Peyer's patch (tissue), 4 donors: ENCODE results near the gene UBE3B. TPM values are rescaled to one million over a fixed set of nuclear protein-coding genes. Genes with fewer than 3 reads are reported as not detected.

ENCODE experiments used
- DNase-seq, 3 donors: peaks; one replicate each; pipeline ENCODE4 v3.0.0-alpha.2; 2017 to 2019
- H3K27ac ChIP-seq, 4 donors: fragments of 200-600 bp; sonication (generic); one replicate each; pipeline ENCODE4 v1.5.1; 2016 to 2019
- H3K27me3 ChIP-seq, 2 donors: fragments of 200-600 bp; sonication (generic); one replicate each; pipeline ENCODE4 v1.5.1; 2019
- H3K36me3 ChIP-seq, 3 donors: fragments of 200-600 bp; sonication (generic); one replicate each; pipeline ENCODE4 v1.5.1; 2016 to 2019
- H3K4me1 ChIP-seq, 4 donors: fragments of 200-600 bp; sonication (generic); one replicate each; pipeline ENCODE4 v1.5.1; 2016 to 2019
- H3K4me3 ChIP-seq, 4 donors: fragments of 200-600 bp; sonication (generic); 1 replicate in 3 of 4; 2 replicates in 1 of 4; pipeline ENCODE4 v1.5.1; 2016 to 2019; ENCODE audit warnings: mild to moderate bottlenecking in 1 of 4
- H3K9me3 ChIP-seq, 4 donors: fragments of 200-600 bp; sonication (generic); one replicate each; pipeline ENCODE4 v1.5.1; 2016 to 2019; ENCODE audit warnings: mild to moderate bottlenecking in 1 of 4
- CTCF ChIP-seq, 6 experiments: fragments of 450-650 bp in 4 of 6; fragments of 200-600 bp in 2 of 6; sonication (generic) in 1 of 6; IDR thresholded peaks; one replicate each; pipeline ENCODE4 v1.5.1; 2017 to 2019; ENCODE audit warnings: antibody characterized with exemption in 6 of 6, mild to moderate bottlenecking in 3 of 6, moderate library complexity in 1 of 6
- POLR2A ChIP-seq, 2 donors: fragments of 450-650 bp; IDR thresholded peaks; one replicate each; pipeline ENCODE4 v1.5.1; 2017; ENCODE audit warnings: antibody characterized with exemption in 2 of 2, mild to moderate bottlenecking in 2 of 2, moderate library complexity in 2 of 2
- total RNA-seq, 4 donors: library from RNA; depleted of rRNA; stranded (reverse); fragments of >200 nt; gene quantifications; one replicate each; pipeline ENCODE4 v1.1.0, GENCODE V29; 2016

The UBE3B gene
- total RNA-seq, 4 donors from 2014 or later = 43.8 to 77.0 (median 57.3) TPM

- Histone ChIP-seq H3K4me1 (no peaks in the 10 kb centered on the region), H3K27me3 (no peaks in the 10 kb centered on the region), H3K27ac (no peak overlapping the region), H3K4me3 (no peak overlapping the region), H3K36me3 (peaks cover 0 to 95% (median 0%) of the 10 kb centered on the region in 3 donors), H3K9me3 (no peaks in the 10 kb centered on the region)
- TF ChIP-seq CTCF (IDR thresholded peaks at IDR 0.05) (no peak), POLR2A (IDR thresholded peaks at IDR 0.05) (no peak)
- DNase-seq = no peak
These were observed 35.6 kb downstream of the UBE3B start for GRCh38 chr12:109513051-109513450.

- TF ChIP-seq POLR2A (IDR thresholded peaks at IDR 0.05) (no peak), CTCF (IDR thresholded peaks at IDR 0.05) (no peak)
- H3K36me3 ChIP-seq = peaks cover 0 to 92% (median 0%) of the 10 kb centered on the region in 3 donors
These were observed 36.5 kb downstream of the UBE3B start for GRCh38 chr12:109513977-109514376.

GRCh38 chr12:109517619-109518018, 40.2 kb downstream of the UBE3B start:
- TF ChIP-seq CTCF (IDR thresholded peaks at IDR 0.05) (no peak), POLR2A (IDR thresholded peaks at IDR 0.05) (no peak)
- Histone ChIP-seq H3K4me3 (no peak overlapping the region), H3K4me1 (no peaks in the 10 kb centered on the region), H3K27ac (no peak overlapping the region), H3K36me3 (peaks cover 0 to 83% (median 0%) of the 10 kb centered on the region in 3 donors), H3K27me3 (no peaks in the 10 kb centered on the region), H3K9me3 (no peaks in the 10 kb centered on the region)
- DNase-seq = no peak

More at GRCh38 chr12:109513977-109514376, 36.5 kb downstream of the UBE3B start:
- H3K9me3 ChIP-seq = no peaks in the 10 kb centered on the region
- H3K27me3 ChIP-seq = no peaks in the 10 kb centered on the region
- no peak for DNase-seq
- no peak overlapping the region for H3K27ac ChIP-seq
- no peaks in the 10 kb centered on the region for H3K4me1 ChIP-seq
- no peak overlapping the region for H3K4me3 ChIP-seq

- H3K9me3 ChIP-seq = no peaks in the 10 kb centered on the region
- peak; percentile 39 to 80 (median 59) for DNase-seq
- H3K27ac ChIP-seq = peak overlapping the region in 2 of 4 donors; percentile 36 to 40
- H3K4me3 ChIP-seq = no peak overlapping the region
- TF ChIP-seq POLR2A (IDR thresholded peaks at IDR 0.05) (no peak), CTCF (IDR thresholded peaks at IDR 0.05) (peak; percentile 33 to 85 (median 84))
- peaks cover 0 to 83% (median 0%) of the 10 kb centered on the region in 3 donors for H3K36me3 ChIP-seq
- H3K27me3 ChIP-seq = no peaks in the 10 kb centered on the region
- H3K4me1 ChIP-seq = no peaks in the 10 kb centered on the region
These were observed 41.6 kb downstream of the UBE3B start for GRCh38 chr12:109518820-109519665.

GRCh38 chr12:109519787-109520186, 42.4 kb downstream of the UBE3B start:
- no peak for DNase-seq
- TF ChIP-seq CTCF (IDR thresholded peaks at IDR 0.05) (no peak), POLR2A (IDR thresholded peaks at IDR 0.05) (no peak)
- H3K27ac ChIP-seq = peak overlapping the region in 2 of 4 donors; percentile 36 to 40

More at GRCh38 chr12:109519787-109520186, 42.4 kb downstream of the UBE3B start:
- Histone ChIP-seq H3K4me3 (no peak overlapping the region), H3K36me3 (peaks cover 0 to 83% (median 0%) of the 10 kb centered on the region in 3 donors), H3K9me3 (no peaks in the 10 kb centered on the region), H3K27me3 (no peaks in the 10 kb centered on the region), H3K4me1 (no peaks in the 10 kb centered on the region)
